Body of pancreas (tissue), 4 donors: ENCODE results near the gene AGPS.

ENCODE experiments used
- POLR2A ChIP-seq, 3 donors: fragments of 450-650 bp; IDR thresholded peaks; one replicate each; pipeline ENCODE4 v1.6.1; 2016; ENCODE audit warnings: antibody characterized with exemption in 3 of 3, mild to moderate bottlenecking in 2 of 3
- TF ChIP-seq, protein P1 (sequence below), 7 experiments: fragments of 450-650 bp in 4 of 7; fragments of 200-600 bp in 3 of 7; sonication (generic) in 3 of 7; IDR thresholded peaks; one replicate each; pipeline ENCODE4 v1.5.1; 2016 to 2019; ENCODE audit warnings: antibody characterized with exemption in 7 of 7

DNA sequence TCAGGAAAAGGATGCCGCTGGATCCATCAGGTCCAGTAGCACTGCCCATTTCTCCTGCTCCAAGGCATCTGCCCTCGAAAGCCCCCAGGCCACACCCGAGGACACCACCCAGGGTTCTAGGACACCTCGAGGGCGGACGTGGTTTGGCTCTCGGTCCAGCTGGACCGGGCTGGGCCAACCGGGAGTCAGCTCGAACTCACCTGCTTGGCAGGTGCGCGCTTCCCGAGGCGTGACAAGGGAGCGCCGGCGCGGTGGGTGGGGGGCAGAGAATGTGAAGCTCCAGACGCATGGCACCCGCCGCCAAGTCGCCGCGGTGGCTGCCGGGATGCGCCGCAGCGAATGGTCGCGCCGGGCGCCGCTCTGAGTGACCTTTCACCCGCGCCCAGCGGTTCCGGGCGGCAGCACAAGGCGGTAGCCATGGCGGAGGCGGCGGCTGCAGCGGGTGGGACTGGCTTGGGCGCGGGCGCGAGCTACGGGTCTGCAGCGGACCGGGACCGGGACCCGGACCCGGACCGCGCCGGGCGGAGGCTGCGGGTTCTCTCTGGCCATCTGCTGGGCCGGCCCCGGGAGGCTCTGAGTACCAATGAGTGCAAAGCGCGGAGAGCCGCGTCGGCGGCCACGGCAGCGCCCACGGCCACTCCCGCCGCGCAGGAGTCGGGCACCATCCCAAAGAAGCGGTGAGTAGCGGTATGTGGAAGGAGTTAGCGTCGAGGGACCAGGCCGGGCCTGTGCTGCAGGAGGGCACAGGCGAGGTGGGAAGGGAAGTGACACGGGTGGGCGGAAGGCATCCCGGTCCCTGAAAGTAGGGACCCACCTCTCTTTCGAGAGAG lies at the start of gene AGPS:
- TF ChIP-seq, protein P1, sequence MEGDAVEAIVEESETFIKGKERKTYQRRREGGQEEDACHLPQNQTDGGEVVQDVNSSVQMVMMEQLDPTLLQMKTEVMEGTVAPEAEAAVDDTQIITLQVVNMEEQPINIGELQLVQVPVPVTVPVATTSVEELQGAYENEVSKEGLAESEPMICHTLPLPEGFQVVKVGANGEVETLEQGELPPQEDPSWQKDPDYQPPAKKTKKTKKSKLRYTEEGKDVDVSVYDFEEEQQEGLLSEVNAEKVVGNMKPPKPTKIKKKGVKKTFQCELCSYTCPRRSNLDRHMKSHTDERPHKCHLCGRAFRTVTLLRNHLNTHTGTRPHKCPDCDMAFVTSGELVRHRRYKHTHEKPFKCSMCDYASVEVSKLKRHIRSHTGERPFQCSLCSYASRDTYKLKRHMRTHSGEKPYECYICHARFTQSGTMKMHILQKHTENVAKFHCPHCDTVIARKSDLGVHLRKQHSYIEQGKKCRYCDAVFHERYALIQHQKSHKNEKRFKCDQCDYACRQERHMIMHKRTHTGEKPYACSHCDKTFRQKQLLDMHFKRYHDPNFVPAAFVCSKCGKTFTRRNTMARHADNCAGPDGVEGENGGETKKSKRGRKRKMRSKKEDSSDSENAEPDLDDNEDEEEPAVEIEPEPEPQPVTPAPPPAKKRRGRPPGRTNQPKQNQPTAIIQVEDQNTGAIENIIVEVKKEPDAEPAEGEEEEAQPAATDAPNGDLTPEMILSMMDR (IDR thresholded peaks at IDR 0.05): peak in 5 of 7 experiments; percentile 18 to 58 (median 42)
- TF ChIP-seq POLR2A (IDR thresholded peaks at IDR 0.05): peak; percentile 62 to 70 (median 65)
